HepG2 (cell line): ENCODE data around the gene PCDHGA5. TPM values are rescaled to one million over a fixed set of nuclear protein-coding genes. Genes with fewer than 3 reads are reported as not detected.

Experiments
- ATAC-seq: fragments of 200-7000 bp; cut with Tn5 transposase; 3 replicates; pipeline ENCODE4 v1.9.1; 2020; ENCODE audit warnings: mild to moderate bottlenecking, moderate library complexity
- BruUV-seq: library from RNA; stranded (reverse); fragments of 400-500 nt; replicated peaks from 2 replicates; lab custom pipeline; 2021; lab: Mats Ljungman, UMichigan
- CTCF ChIA-PET: fragments of 300-600 bp; formaldehyde crosslinking; extraction: SDS; loops from one replicate; lab custom pipeline; 2021; ENCODE audit warnings: low total read pairs, inconsistent platforms, low intra/inter-chr PET ratio; lab: Yijun Ruan, JAX
- POLR2A ChIA-PET: fragments of 350-600 bp; sonication (Branson Sonifier 250); formaldehyde crosslinking; loops from one replicate; lab custom pipeline; 2020; ENCODE audit warnings: antibody characterized with exemption, inconsistent platforms; lab: Yijun Ruan, JAX
- DNase-seq: peaks from one replicate; pipeline ENCODE4 v3.0.0-alpha.2; 2015; ENCODE audit warnings: low spot score
- FAIRE-seq: peaks from 3 replicates; lab custom pipeline; 2011; peaks lifted over from hg19 to GRCh38; lab: Jason Lieb, UNC
- H2AFZ ChIP-seq: one replicate; pipeline ENCODE4 v1.6.1; 2011; ENCODE audit warnings: low read length, inconsistent platforms
- H3K27ac ChIP-seq: fragments of 300-600 bp; 3 replicates; pipeline ENCODE4 v1.8.0; 2011; ENCODE audit warnings: mixed run types, mild to moderate bottlenecking, mixed read lengths, low read length, inconsistent platforms; ENCODE audit not compliant: insufficient read depth; ENCODE audit errors: extremely low read length
- H3K27me3 ChIP-seq, 2 experiments: fragments of 200-600 bp in 1 of 2; 2 replicates in 1 of 2; 3 replicates in 1 of 2; pipeline versions ENCODE4 v1.6.0 to v1.8.0; 2011; ENCODE audit warnings: low read length in 2 of 2, mild to moderate bottlenecking in 2 of 2, moderate library complexity in 2 of 2, inconsistent platforms in 1 of 2; ENCODE audit not compliant: insufficient read depth in 2 of 2, control insufficient read depth in 1 of 2
- H3K36me3 ChIP-seq, 2 experiments: fragments of 200-600 bp in 1 of 2; replicated peaks in 1 of 2; 2 replicates in 1 of 2; 3 replicates in 1 of 2; pipeline versions ENCODE4 v1.5.1 to v1.8.0; 2011; ENCODE audit warnings: low read length in 2 of 2, inconsistent platforms in 1 of 2; ENCODE audit not compliant: insufficient read depth in 2 of 2, control insufficient read depth in 1 of 2
- H3K4me1 ChIP-seq: 2 replicates; pipeline ENCODE4 v1.5.1; 2012; ENCODE audit warnings: low read length, inconsistent platforms; ENCODE audit not compliant: insufficient read depth
- H3K4me2 ChIP-seq: 2 replicates; pipeline ENCODE4 v1.6.0; 2011; ENCODE audit warnings: low read depth, low read length, inconsistent platforms
- H3K4me3 ChIP-seq, 3 experiments: fragments of 200-600 bp in 1 of 3; sonication (generic), shearing (Covaris generic) in 1 of 3; replicated peaks in 1 of 3; 2 replicates each; pipeline ENCODE4 v1.5.1; 2011 to 2016; ENCODE audit warnings: low read length in 3 of 3, inconsistent platforms in 2 of 3, low read depth in 2 of 3, mild to moderate bottlenecking in 2 of 3, control low read depth in 1 of 3, mixed read lengths in 1 of 3; ENCODE audit not compliant: insufficient read depth in 1 of 3
- H3K79me2 ChIP-seq: one replicate; pipeline ENCODE4 v1.6.1; 2011; ENCODE audit warnings: low read length, inconsistent platforms; ENCODE audit not compliant: insufficient read depth
- H3K9ac ChIP-seq: 2 replicates; pipeline ENCODE4 v1.6.0; 2011; ENCODE audit warnings: mild to moderate bottlenecking, low read depth, low read length, inconsistent platforms; ENCODE audit not compliant: insufficient read depth
- H3K9me3 ChIP-seq: 2 replicates; pipeline ENCODE4 v1.5.1; 2012; ENCODE audit warnings: mild to moderate bottlenecking, low read length
- H4K20me1 ChIP-seq: 2 replicates; pipeline ENCODE4 v1.6.0; 2011; ENCODE audit warnings: inconsistent platforms, mild to moderate bottlenecking, low read length, moderate library complexity; ENCODE audit not compliant: insufficient read depth
- DNMT1 ChIP-seq: sonication (generic); formaldehyde crosslinking; IDR thresholded peaks from 2 replicates; pipeline ENCODE4 v1.5.1; 2020; ENCODE audit warnings: mild to moderate bottlenecking, missing genetic modification reagents
- ZFP82 ChIP-seq: sonication (generic); formaldehyde crosslinking; IDR thresholded peaks from 2 replicates; pipeline ENCODE4 v1.5.1; 2020; ENCODE audit warnings: mild to moderate bottlenecking, missing genetic modification reagents, borderline replicate concordance
- ZNF564 ChIP-seq: sonication (generic); formaldehyde crosslinking; IDR thresholded peaks from 2 replicates; pipeline ENCODE4 v1.8.1; 2023; ENCODE audit warnings: mild to moderate bottlenecking, missing genetic modification reagents
- ZNF709 ChIP-seq: sonication (generic); formaldehyde crosslinking; IDR thresholded peaks from 2 replicates; pipeline ENCODE4 v1.5.0; 2020; ENCODE audit warnings: mild to moderate bottlenecking, missing genetic modification reagents
- ZNF773 ChIP-seq: sonication (generic); formaldehyde crosslinking; IDR thresholded peaks from 2 replicates; pipeline ENCODE4 v1.4.0; 2020; ENCODE audit warnings: missing genetic modification reagents, borderline replicate concordance
- WGBS: methylation state at CpG from one replicate; pipeline ENCODE4 v1.1.6; 2017; ENCODE audit warnings: low lambda C conversion rate; 5-methylcytosine and 5-hydroxymethylcytosine counted together
- in situ Hi-C: cut with HindIII; loops from 2 replicates; pipeline ENCODE4 v1.10.0; 2017; ENCODE audit warnings: low pct_unique_long_range_greater_than_20kb; ENCODE audit not compliant: extremely low pct_ligation_motif_present
- intact Hi-C: fragments of 100-400 bp; cut with micrococcal nuclease; formaldehyde crosslinking; loops from one replicate; pipeline ENCODE4 v1.10.0; 2022; ENCODE audit not compliant: unreplicated experiment
- polyA plus RNA-seq, 8 experiments: library from polyadenylated mRNA; depleted of rRNA in 3 of 8; stranded (reverse) in 7 of 8; unstranded in 1 of 8; fragments of >200 nt; fragmentation: Illumina TruSeq in 4 of 8; extraction: Trizol in 4 of 8; gene quantifications; 2 replicates each; pipeline versions ENCODE4 v1.2.1 to v1.2.3, GENCODE V29; 2011 to 2016; ENCODE audit warnings: low read depth in 4 of 8, missing spikeins in 1 of 8, mixed read lengths in 1 of 8; ENCODE audit not compliant: insufficient read depth in 1 of 8
- total RNA-seq, 5 experiments: library from RNA; depleted of rRNA; stranded (reverse); fragments of >200 nt; fragmentation: Illumina TruSeq; extraction: Trizol; gene quantifications; 2 replicates each; pipeline ENCODE4 v1.2.3, GENCODE V29; 2016; ENCODE audit warnings: low read depth in 1 of 5
- TF ChIP-seq, protein P1 (sequence below): sonication (generic); formaldehyde crosslinking; IDR thresholded peaks from 2 replicates; pipeline ENCODE4 v1.9.0; 2021; ENCODE audit warnings: missing genetic modification reagents, mild to moderate bottlenecking, borderline replicate concordance
- TF ChIP-seq, protein P2 (sequence below): sonication (generic); formaldehyde crosslinking; IDR thresholded peaks from 2 replicates; pipeline ENCODE4 v1.4.0; 2020; ENCODE audit warnings: missing genetic modification reagents, borderline replicate concordance

Gene PCDHGA5
- total and polyA plus RNA-seq, 2 of the 13 experiments (the other 11 are each of a cell fraction or from before 2014, with no cell fraction given) = 0.27 to 0.32 TPM

DNA sequence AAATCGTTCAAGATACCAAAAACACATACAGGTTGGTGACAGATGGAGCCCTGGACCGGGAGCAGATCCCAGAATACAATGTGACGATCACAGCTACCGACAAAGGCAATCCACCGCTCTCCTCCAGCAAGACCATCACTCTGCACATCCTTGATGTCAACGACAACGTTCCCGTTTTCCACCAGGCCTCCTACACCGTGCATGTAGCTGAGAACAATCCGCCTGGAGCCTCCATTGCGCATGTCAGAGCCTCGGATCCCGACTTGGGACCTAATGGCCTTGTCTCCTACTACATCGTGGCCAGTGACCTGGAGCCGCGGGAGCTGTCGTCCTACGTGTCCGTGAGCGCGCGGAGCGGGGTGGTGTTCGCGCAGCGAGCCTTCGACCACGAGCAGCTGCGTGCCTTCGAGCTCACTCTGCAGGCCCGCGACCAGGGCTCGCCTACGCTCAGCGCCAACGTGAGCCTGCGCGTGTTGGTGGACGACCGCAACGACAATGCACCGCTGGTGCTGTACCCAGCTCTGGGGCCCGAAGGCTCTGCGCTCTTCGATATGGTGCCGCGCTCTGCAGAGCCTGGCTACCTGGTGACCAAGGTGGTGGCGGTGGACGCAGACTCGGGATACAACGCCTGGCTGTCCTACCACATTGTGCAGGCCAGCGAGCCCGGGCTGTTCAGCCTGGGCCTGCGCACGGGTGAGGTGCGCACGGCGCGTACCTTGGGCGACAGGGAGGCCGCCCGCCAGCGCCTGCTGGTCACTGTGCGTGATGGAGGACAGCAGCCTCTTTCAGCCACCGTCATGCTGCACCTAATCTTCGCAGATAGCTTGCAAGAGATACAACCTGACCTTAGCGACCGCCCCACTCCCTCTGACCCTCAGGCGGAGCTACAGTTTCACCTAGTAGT is 7.9 kb downstream of the PCDHGA5 start:
- H3K4me2 ChIP-seq = no peak overlapping the region
- TF ChIP-seq, protein P1, sequence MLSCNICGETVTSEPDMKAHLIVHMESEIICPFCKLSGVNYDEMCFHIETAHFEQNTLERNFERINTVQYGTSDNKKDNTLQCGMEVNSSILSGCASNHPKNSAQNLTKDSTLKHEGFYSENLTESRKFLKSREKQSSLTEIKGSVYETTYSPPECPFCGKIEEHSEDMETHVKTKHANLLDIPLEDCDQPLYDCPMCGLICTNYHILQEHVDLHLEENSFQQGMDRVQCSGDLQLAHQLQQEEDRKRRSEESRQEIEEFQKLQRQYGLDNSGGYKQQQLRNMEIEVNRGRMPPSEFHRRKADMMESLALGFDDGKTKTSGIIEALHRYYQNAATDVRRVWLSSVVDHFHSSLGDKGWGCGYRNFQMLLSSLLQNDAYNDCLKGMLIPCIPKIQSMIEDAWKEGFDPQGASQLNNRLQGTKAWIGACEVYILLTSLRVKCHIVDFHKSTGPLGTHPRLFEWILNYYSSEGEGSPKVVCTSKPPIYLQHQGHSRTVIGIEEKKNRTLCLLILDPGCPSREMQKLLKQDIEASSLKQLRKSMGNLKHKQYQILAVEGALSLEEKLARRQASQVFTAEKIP = no peak
- TF ChIP-seq DNMT1 (0 out of 2 replicates have a peak, but pooled peaks have one; percentile 57), ZFP82 (no peak), ZNF709 (CRISPR knock-in tag) (no peak), ZNF773 (CRISPR knock-in tag) (no peak), ZNF564 (CRISPR knock-in tag) (no peak)
- TF ChIP-seq, protein P2, sequence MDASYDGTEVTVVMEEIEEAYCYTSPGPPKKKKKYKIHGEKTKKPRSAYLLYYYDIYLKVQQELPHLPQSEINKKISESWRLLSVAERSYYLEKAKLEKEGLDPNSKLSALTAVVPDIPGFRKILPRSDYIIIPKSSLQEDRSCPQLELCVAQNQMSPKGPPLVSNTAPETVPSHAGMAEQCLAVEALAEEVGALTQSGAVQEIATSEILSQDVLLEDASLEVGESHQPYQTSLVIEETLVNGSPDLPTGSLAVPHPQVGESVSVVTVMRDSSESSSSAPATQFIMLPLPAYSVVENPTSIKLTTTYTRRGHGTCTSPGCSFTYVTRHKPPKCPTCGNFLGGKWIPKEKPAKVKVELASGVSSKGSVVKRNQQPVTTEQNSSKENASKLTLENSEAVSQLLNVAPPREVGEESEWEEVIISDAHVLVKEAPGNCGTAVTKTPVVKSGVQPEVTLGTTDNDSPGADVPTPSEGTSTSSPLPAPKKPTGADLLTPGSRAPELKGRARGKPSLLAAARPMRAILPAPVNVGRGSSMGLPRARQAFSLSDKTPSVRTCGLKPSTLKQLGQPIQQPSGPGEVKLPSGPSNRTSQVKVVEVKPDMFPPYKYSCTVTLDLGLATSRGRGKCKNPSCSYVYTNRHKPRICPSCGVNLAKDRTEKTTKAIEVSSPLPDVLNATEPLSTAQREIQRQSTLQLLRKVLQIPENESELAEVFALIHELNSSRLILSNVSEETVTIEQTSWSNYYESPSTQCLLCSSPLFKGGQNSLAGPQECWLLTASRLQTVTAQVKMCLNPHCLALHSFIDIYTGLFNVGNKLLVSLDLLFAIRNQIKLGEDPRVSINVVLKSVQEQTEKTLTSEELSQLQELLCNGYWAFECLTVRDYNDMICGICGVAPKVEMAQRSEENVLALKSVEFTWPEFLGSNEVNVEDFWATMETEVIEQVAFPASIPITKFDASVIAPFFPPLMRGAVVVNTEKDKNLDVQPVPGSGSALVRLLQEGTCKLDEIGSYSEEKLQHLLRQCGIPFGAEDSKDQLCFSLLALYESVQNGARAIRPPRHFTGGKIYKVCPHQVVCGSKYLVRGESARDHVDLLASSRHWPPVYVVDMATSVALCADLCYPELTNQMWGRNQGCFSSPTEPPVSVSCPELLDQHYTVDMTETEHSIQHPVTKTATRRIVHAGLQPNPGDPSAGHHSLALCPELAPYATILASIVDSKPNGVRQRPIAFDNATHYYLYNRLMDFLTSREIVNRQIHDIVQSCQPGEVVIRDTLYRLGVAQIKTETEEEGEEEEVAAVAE (CRISPR knock-in tag) = no peak
- no peak for ATAC-seq
- no peak overlapping the region for H3K27ac ChIP-seq
- in situ Hi-C loops = no loop called here
- peaks cover 53% of the 10 kb centered on the region for H3K9me3 ChIP-seq
- POLR2A ChIA-PET = no interaction called here
- H4K20me1 ChIP-seq = no peaks in the 10 kb centered on the region
- no peaks in the 10 kb centered on the region for H3K4me1 ChIP-seq
- no TSS peak for BruUV-seq
- CTCF ChIA-PET = no interaction called here
- H3K9ac ChIP-seq = no peak overlapping the region
- H3K36me3 ChIP-seq = no peaks in the 10 kb centered on the region
- no peak overlapping the region for H3K4me3 ChIP-seq
- H3K27me3 ChIP-seq = no peaks in the 10 kb centered on the region
- no peak overlapping the region for H2AFZ ChIP-seq
- WGBS = 73% methylated on average over 40 of the region's 69 CpGs
- H3K79me2 ChIP-seq = no peaks in the 10 kb centered on the region
- DNase-seq = no peak
- intact Hi-C loops = no loop called here
- FAIRE-seq = no peak
